GM23338 (cell line): ENCODE results near the gene PPTC7. TPM values are rescaled to one million over a fixed set of nuclear protein-coding genes. Genes with fewer than 3 reads are reported as not detected.

Experiments
- ATAC-seq: fragments of 200-7000 bp; cut with Tn5 transposase; 3 replicates; pipeline ENCODE4 v1.9.1; 2020
- DNase-seq: peaks from one replicate; pipeline ENCODE4 v3.0.0-alpha.2; 2015; ENCODE audit warnings: low spot score
- H2AFZ ChIP-seq: fragments of 200-600 bp; sonication (generic); 2 replicates; pipeline ENCODE4 v1.8.0; 2016; ENCODE audit warnings: antibody characterized with exemption, mild to moderate bottlenecking, moderate library complexity
- H3F3A ChIP-seq: fragments of 200-600 bp; sonication (generic); replicated peaks from 2 replicates; pipeline ENCODE4 v1.8.0; 2017; ENCODE audit warnings: antibody characterized with exemption, mixed run types, low read depth
- H3K27ac ChIP-seq: fragments of 200-600 bp; sonication (generic); 2 replicates; pipeline ENCODE4 v1.6.1; 2016; ENCODE audit warnings: low read depth
- H3K27me3 ChIP-seq: fragments of 200-600 bp; sonication (generic); 2 replicates; pipeline ENCODE4 v1.8.0; 2016; ENCODE audit warnings: mild to moderate bottlenecking, mixed run types, moderate library complexity; ENCODE audit not compliant: insufficient read depth
- H3K36me3 ChIP-seq: fragments of 200-600 bp; sonication (generic); 2 replicates; pipeline ENCODE4 v1.8.0; 2016; ENCODE audit warnings: mild to moderate bottlenecking; ENCODE audit not compliant: insufficient read depth
- H3K4me1 ChIP-seq: fragments of 200-600 bp; sonication (generic); 2 replicates; pipeline ENCODE4 v1.8.0; 2016; ENCODE audit warnings: mild to moderate bottlenecking, moderate library complexity; ENCODE audit not compliant: insufficient read depth
- H3K4me2 ChIP-seq: fragments of 200-600 bp; sonication (generic); 2 replicates; pipeline ENCODE4 v1.7.1; 2017; ENCODE audit warnings: mixed run types
- H3K4me3 ChIP-seq: fragments of 200-600 bp; sonication (generic); 2 replicates; pipeline ENCODE4 v1.6.1; 2016; ENCODE audit warnings: mixed run types
- H3K79me2 ChIP-seq: fragments of 200-600 bp; sonication (generic); replicated peaks from 2 replicates; pipeline ENCODE4 v1.8.0; 2017; ENCODE audit warnings: mild to moderate bottlenecking; ENCODE audit not compliant: insufficient read depth
- H3K9me2 ChIP-seq: fragments of 200-600 bp; sonication (generic); 2 replicates; pipeline ENCODE4 v1.8.0; 2017; ENCODE audit not compliant: insufficient read depth
- H4K20me1 ChIP-seq: fragments of 200-600 bp; sonication (generic); replicated peaks from 2 replicates; pipeline ENCODE4 v1.8.0; 2017; ENCODE audit warnings: mild to moderate bottlenecking; ENCODE audit not compliant: insufficient read depth
- H3K27ac Mint-ChIP-seq: 2 replicates; pipeline ENCODE4 v1.8.0; 2020; ENCODE audit warnings: inconsistent platforms, mild to moderate bottlenecking, moderate library complexity, mixed read lengths
- H3K27me3 Mint-ChIP-seq: 3 replicates; pipeline ENCODE4 v1.8.0; 2022; ENCODE audit warnings: low read depth, mild to moderate bottlenecking, moderate library complexity, mixed read lengths, inconsistent platforms; ENCODE audit not compliant: insufficient read depth, poor library complexity
- H3K36me3 Mint-ChIP-seq: 3 replicates; pipeline ENCODE4 v1.8.0; 2021; ENCODE audit warnings: low read depth, mild to moderate bottlenecking, inconsistent platforms, moderate library complexity, mixed read lengths
- H3K4me1 Mint-ChIP-seq: 3 replicates; pipeline ENCODE4 v1.8.0; 2020; ENCODE audit warnings: mild to moderate bottlenecking, inconsistent platforms, mixed read lengths
- H3K4me3 Mint-ChIP-seq: 3 replicates; pipeline ENCODE4 v1.8.0; 2021; ENCODE audit warnings: moderate library complexity, mild to moderate bottlenecking, inconsistent platforms, mixed read lengths
- H3K9me3 Mint-ChIP-seq: 3 replicates; pipeline ENCODE4 v1.8.0; 2020; ENCODE audit warnings: moderate library complexity, mild to moderate bottlenecking, inconsistent platforms, mixed read lengths
- CREB1 ChIP-seq: fragments of 250-450 bp; sonication (Bioruptor Pico); IDR thresholded peaks from 2 replicates; pipeline ENCODE4 v1.5.0; 2020; ENCODE audit warnings: low read depth, mild to moderate bottlenecking, moderate library complexity
- CTCF ChIP-seq, 2 experiments: fragments of 200-600 bp in 1 of 2; sonication (generic) in 1 of 2; conservative IDR thresholded peaks; 2 replicates each; pipeline versions ENCODE4 v1.5.1 to v1.6.1; 2016 to 2017; ENCODE audit warnings: antibody characterized with exemption in 2 of 2, low read depth in 2 of 2, mild to moderate bottlenecking in 2 of 2, moderate library complexity in 1 of 2
- ETS1 ChIP-seq: IDR thresholded peaks from 2 replicates; pipeline ENCODE4 v1.6.1; 2016; ENCODE audit warnings: antibody characterized with exemption
- EZH2 ChIP-seq: fragments of 200-600 bp; sonication (generic); IDR thresholded peaks from one replicate; pipeline ENCODE4 v1.8.0; 2017; ENCODE audit warnings: antibody characterized with exemption, mild to moderate bottlenecking, low read depth; ENCODE audit not compliant: unreplicated experiment
- EZH2phosphoT487 ChIP-seq: fragments of 200-600 bp; sonication (generic); IDR thresholded peaks from one replicate; pipeline ENCODE4 v1.8.1; 2018; ENCODE audit warnings: antibody characterized with exemption; ENCODE audit not compliant: unreplicated experiment
- JUNB ChIP-seq: IDR thresholded peaks from one replicate; pipeline ENCODE4 v1.6.1; 2016; ENCODE audit warnings: antibody characterized with exemption; ENCODE audit not compliant: unreplicated experiment
- NANOG ChIP-seq: IDR thresholded peaks from 2 replicates; pipeline ENCODE4 v1.6.1; 2016; ENCODE audit warnings: antibody characterized with exemption, borderline replicate concordance
- POLR2AphosphoS5 ChIP-seq: IDR thresholded peaks from 2 replicates; pipeline ENCODE4 v1.6.1; 2016; ENCODE audit warnings: antibody characterized with exemption, low read depth
- REST ChIP-seq: IDR thresholded peaks from one replicate; pipeline ENCODE4 v1.6.1; 2018; ENCODE audit warnings: antibody characterized with exemption; ENCODE audit not compliant: unreplicated experiment
- STAT1 ChIP-seq: IDR thresholded peaks from one replicate; pipeline ENCODE4 v1.6.1; 2016; ENCODE audit warnings: antibody characterized with exemption; ENCODE audit not compliant: unreplicated experiment
- ZNF114 ChIP-seq: fragments of 250-450 bp; sonication (Bioruptor Pico); IDR thresholded peaks from 2 replicates; pipeline ENCODE4 v1.5.0; 2020; ENCODE audit warnings: mild to moderate bottlenecking, moderate library complexity
- ZNF331 ChIP-seq: fragments of 250-450 bp; sonication (Bioruptor Pico); IDR thresholded peaks from 2 replicates; pipeline ENCODE4 v1.5.0; 2020; ENCODE audit warnings: low read depth, mild to moderate bottlenecking, moderate library complexity
- ZNF462 ChIP-seq: fragments of 250-450 bp; sonication (Bioruptor Pico); IDR thresholded peaks from 2 replicates; pipeline ENCODE4 v1.5.0; 2020; ENCODE audit warnings: mild to moderate bottlenecking, moderate library complexity
- polyA plus RNA-seq: library from polyadenylated mRNA; unstranded; fragments of >200 nt; fragmentation: Nextera tagmentation; extraction: Ambion mirVana; gene quantifications from 2 replicates; pipeline ENCODE4 v1.2.1, GENCODE V29; 2016
- total RNA-seq: library from RNA; depleted of rRNA; stranded (reverse); fragments of >200 nt; shearing (Covaris generic); gene quantifications from 2 replicates; pipeline ENCODE4 v1.2.3, GENCODE V29; 2014

PPTC7 gene
- total and polyA plus RNA-seq, 2 experiments from 2014 or later = 7.5 to 17.5 TPM

GRCh38 chr12:110536834-110537604, 46.1 kb downstream of the PPTC7 start (continued):
- TF ChIP-seq NANOG = no peak
- no peak for TF ChIP-seq REST

GRCh38 chr12:110534811-110535210, 48.3 kb downstream of the PPTC7 start:
- no peak overlapping the region for H3K4me3 Mint-ChIP-seq
- Histone ChIP-seq H3K4me1 (no peaks in the 10 kb centered on the region), H2AFZ (no peak overlapping the region), H3K27ac (no peak overlapping the region; the same call in 1 of the 2 replicates), H3K9me2 (no peaks in the 10 kb centered on the region), H4K20me1 (peaks cover 10% of the 10 kb centered on the region), H3K36me3 (peaks cover 19% of the 10 kb centered on the region), H3K79me2 (no peaks in the 10 kb centered on the region), H3F3A (no peaks in the 10 kb centered on the region), H3K27me3 (no peaks in the 10 kb centered on the region), H3K4me3 (no peak overlapping the region), H3K4me2 (no peak overlapping the region)
- H3K9me3 Mint-ChIP-seq = no peaks in the 10 kb centered on the region
- peaks cover 18% of the 10 kb centered on the region for H3K36me3 Mint-ChIP-seq
- DNase-seq = no peak
- H3K4me1 Mint-ChIP-seq = peaks cover 7% of the 10 kb centered on the region; the same call in 2 of the 3 replicates
- H3K27me3 Mint-ChIP-seq = no peaks in the 10 kb centered on the region
- no peak for ATAC-seq
- no peak overlapping the region for H3K27ac Mint-ChIP-seq
- TF ChIP-seq POLR2AphosphoS5 = no peak
- no peak for TF ChIP-seq ETS1
- TF ChIP-seq CREB1 = no peak
- no peak for TF ChIP-seq ZNF331 (CRISPR knock-in tag)
- TF ChIP-seq CTCF (conservative IDR thresholded peaks at IDR 0.05; ENCODE audit: low read depth in 2 of 2) = no peak
- no peak for TF ChIP-seq STAT1
- no peak for TF ChIP-seq EZH2
- no peak for TF ChIP-seq JUNB
- TF ChIP-seq ZNF114 (CRISPR knock-in tag) = no peak
- no peak for TF ChIP-seq EZH2phosphoT487
- no peak for TF ChIP-seq ZNF462 (CRISPR knock-in tag)
